Measurements from ENCODE around the gene COTL1.

Gene COTL1

GRCh38 chr16:84614968-84615813, 2.7 kb downstream of the COTL1 start:
- H3K9me2 ChIP-seq (replicated peaks; ENCODE audit: insufficient read depth, low read length): no peaks in the 10 kb centered on the region
- no peaks in the 10 kb centered on the region for H3K79me2 ChIP-seq (ENCODE audit: low read length)
- TF ChIP-seq EZH2 (optimal IDR thresholded peaks at IDR 0.05; ENCODE audit: low read depth, low read length): no peak
- TF ChIP-seq, protein P1, sequence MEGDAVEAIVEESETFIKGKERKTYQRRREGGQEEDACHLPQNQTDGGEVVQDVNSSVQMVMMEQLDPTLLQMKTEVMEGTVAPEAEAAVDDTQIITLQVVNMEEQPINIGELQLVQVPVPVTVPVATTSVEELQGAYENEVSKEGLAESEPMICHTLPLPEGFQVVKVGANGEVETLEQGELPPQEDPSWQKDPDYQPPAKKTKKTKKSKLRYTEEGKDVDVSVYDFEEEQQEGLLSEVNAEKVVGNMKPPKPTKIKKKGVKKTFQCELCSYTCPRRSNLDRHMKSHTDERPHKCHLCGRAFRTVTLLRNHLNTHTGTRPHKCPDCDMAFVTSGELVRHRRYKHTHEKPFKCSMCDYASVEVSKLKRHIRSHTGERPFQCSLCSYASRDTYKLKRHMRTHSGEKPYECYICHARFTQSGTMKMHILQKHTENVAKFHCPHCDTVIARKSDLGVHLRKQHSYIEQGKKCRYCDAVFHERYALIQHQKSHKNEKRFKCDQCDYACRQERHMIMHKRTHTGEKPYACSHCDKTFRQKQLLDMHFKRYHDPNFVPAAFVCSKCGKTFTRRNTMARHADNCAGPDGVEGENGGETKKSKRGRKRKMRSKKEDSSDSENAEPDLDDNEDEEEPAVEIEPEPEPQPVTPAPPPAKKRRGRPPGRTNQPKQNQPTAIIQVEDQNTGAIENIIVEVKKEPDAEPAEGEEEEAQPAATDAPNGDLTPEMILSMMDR (IDR thresholded peaks at IDR 0.05; ENCODE audit: low read length): no peak
- no peak overlapping the region for H3K4me3 ChIP-seq (ENCODE audit: low read length)
- H4K20me1 ChIP-seq (ENCODE audit: insufficient read depth, low read length): no peaks in the 10 kb centered on the region
- H2AFZ ChIP-seq (ENCODE audit: low read length): no peak overlapping the region
- H3F3A ChIP-seq (ENCODE audit: insufficient read depth, low read length): no peaks in the 10 kb centered on the region
- no peaks in the 10 kb centered on the region for H3K27me3 ChIP-seq (replicated peaks; ENCODE audit: insufficient read depth, low read length)
- no peaks in the 10 kb centered on the region for H3K4me1 ChIP-seq (ENCODE audit: low read length)
- no peak overlapping the region for H3K4me2 ChIP-seq (ENCODE audit: low read depth, low read length)
- H3K27ac ChIP-seq (ENCODE audit: low read length): no peak overlapping the region
- H3K9me3 ChIP-seq (replicated peaks; ENCODE audit: insufficient read depth, low read length): no peaks in the 10 kb centered on the region
- H3K9ac ChIP-seq (ENCODE audit: low read length): no peak overlapping the region
- no peak for DNase-seq
- no peaks in the 10 kb centered on the region for H3K36me3 ChIP-seq (replicated peaks; ENCODE audit: insufficient read depth, low read length)

DNA sequence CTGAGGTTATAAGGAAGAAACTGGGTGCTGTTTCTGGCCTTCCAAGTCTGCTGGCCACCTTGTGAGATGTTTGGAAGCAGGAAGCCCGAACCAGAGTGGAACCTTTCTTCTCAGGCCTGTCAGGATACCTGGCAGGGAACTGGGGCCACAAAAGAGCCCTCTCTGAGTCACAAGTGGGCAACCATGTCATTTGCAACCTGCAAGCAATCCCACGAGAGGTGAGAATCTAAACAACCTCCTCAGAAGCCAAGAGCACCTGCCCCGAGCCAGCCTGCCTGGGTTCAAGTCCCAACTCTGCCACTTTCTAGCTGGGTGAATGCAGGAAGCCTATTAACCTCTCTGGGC, 3.3 kb downstream of the COTL1 start:
- Histone ChIP-seq H3K27ac (ENCODE audit: low read length) (no peak overlapping the region), H4K20me1 (ENCODE audit: insufficient read depth, low read length) (no peaks in the 10 kb centered on the region), H3K27me3 (replicated peaks; ENCODE audit: insufficient read depth, low read length) (no peaks in the 10 kb centered on the region), H3K9me3 (replicated peaks; ENCODE audit: insufficient read depth, low read length) (no peaks in the 10 kb centered on the region), H3F3A (ENCODE audit: insufficient read depth, low read length) (no peaks in the 10 kb centered on the region), H3K79me2 (ENCODE audit: low read length) (no peaks in the 10 kb centered on the region), H2AFZ (ENCODE audit: low read length) (no peak overlapping the region), H3K4me1 (ENCODE audit: low read length) (no peaks in the 10 kb centered on the region), H3K4me3 (ENCODE audit: low read length) (no peak overlapping the region), H3K4me2 (ENCODE audit: low read depth, low read length) (no peak overlapping the region), H3K9ac (ENCODE audit: low read length) (no peak overlapping the region), H3K9me2 (replicated peaks; ENCODE audit: insufficient read depth, low read length) (no peaks in the 10 kb centered on the region), H3K36me3 (replicated peaks; ENCODE audit: insufficient read depth, low read length) (no peaks in the 10 kb centered on the region)
- TF ChIP-seq, protein P1 (IDR thresholded peaks at IDR 0.05; ENCODE audit: low read length): no peak
- no peak for TF ChIP-seq EZH2phosphoT487 (IDR thresholded peaks at IDR 0.05; ENCODE audit: low read length)
- no peak for DNase-seq

DNA sequence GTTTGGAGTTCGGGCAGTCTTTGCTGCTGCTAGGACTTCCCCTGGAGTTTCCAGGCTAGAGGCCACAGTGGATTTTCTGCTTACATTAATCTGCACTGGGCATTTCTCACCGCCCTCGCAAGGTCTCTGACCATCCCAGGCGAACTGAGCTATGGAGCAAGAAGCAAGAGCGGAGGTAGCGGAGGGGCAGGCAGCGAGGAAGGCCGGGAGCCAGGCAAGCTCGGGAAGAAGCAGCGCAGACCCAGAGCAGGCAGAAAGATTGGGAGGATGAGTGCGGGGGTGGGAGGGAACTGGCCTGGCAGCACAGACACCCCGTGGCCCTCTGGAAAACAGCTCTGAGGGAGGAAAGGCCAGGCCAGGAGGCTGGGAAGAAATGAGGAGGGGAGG, 3.8 kb downstream of the COTL1 start:
- H3F3A ChIP-seq (ENCODE audit: insufficient read depth, low read length): no peaks in the 10 kb centered on the region
- no peak overlapping the region for H2AFZ ChIP-seq (ENCODE audit: low read length)
- no peaks in the 10 kb centered on the region for H3K36me3 ChIP-seq (replicated peaks; ENCODE audit: insufficient read depth, low read length)
- no peak overlapping the region for H3K27ac ChIP-seq (ENCODE audit: low read length)
- no peaks in the 10 kb centered on the region for H3K4me1 ChIP-seq (ENCODE audit: low read length)
- H3K79me2 ChIP-seq (ENCODE audit: low read length): no peaks in the 10 kb centered on the region
- H3K4me2 ChIP-seq (ENCODE audit: low read depth, low read length): no peak overlapping the region
- no peaks in the 10 kb centered on the region for H3K27me3 ChIP-seq (replicated peaks; ENCODE audit: insufficient read depth, low read length)
- no peak for TF ChIP-seq EZH2 (optimal IDR thresholded peaks at IDR 0.05; ENCODE audit: low read depth, low read length)
- TF ChIP-seq EZH2phosphoT487 (IDR thresholded peaks at IDR 0.05; ENCODE audit: low read length): no peak
- TF ChIP-seq, protein P1 (IDR thresholded peaks at IDR 0.05; ENCODE audit: low read length): no peak
- no peaks in the 10 kb centered on the region for H4K20me1 ChIP-seq (ENCODE audit: insufficient read depth, low read length)
- H3K9me2 ChIP-seq (replicated peaks; ENCODE audit: insufficient read depth, low read length): no peaks in the 10 kb centered on the region
- no peak for DNase-seq
- no peak overlapping the region for H3K9ac ChIP-seq (ENCODE audit: low read length)
- H3K4me3 ChIP-seq (ENCODE audit: low read length): no peak overlapping the region
- no peaks in the 10 kb centered on the region for H3K9me3 ChIP-seq (replicated peaks; ENCODE audit: insufficient read depth, low read length)
